BLaER1 (cell line): Measurements from ENCODE around the gene C1S.

Experiments used
- H3K27ac ChIP-seq: shearing (Covaris generic); formaldehyde crosslinking; 2 replicates; pipeline ENCODE4 v1.8.1; 2022
- H3K27me3 ChIP-seq: shearing (Covaris generic); formaldehyde crosslinking; 2 replicates; pipeline ENCODE4 v1.8.1; 2022
- H3K36me3 ChIP-seq: shearing (Covaris generic); formaldehyde crosslinking; 2 replicates; pipeline ENCODE4 v1.8.1; 2022
- H3K4me1 ChIP-seq: shearing (Covaris generic); formaldehyde crosslinking; 2 replicates; pipeline ENCODE4 v1.8.1; 2022
- H3K4me2 ChIP-seq: shearing (Covaris generic); formaldehyde crosslinking; 2 replicates; pipeline ENCODE4 v1.8.1; 2022
- H3K4me3 ChIP-seq: shearing (Covaris generic); formaldehyde crosslinking; 2 replicates; pipeline ENCODE4 v1.8.1; 2022
- H3K9ac ChIP-seq: shearing (Covaris generic); formaldehyde crosslinking; 2 replicates; pipeline ENCODE4 v1.8.1; 2022
- H3K9me3 ChIP-seq: shearing (Covaris generic); formaldehyde crosslinking; 2 replicates; pipeline ENCODE4 v1.8.1; 2022
- H4K20me1 ChIP-seq: shearing (Covaris generic); formaldehyde crosslinking; 2 replicates; pipeline ENCODE4 v1.8.1; 2022
- Cebpa-rat ChIP-seq: shearing (Covaris generic); IDR thresholded peaks from 2 replicates; pipeline ENCODE4 v1.8.1; 2022

Gene C1S

GRCh38 chr12:7073946-7074345 is 13.4 kb downstream of the C1S start:
- Histone ChIP-seq H3K36me3 (no peaks in the 10 kb centered on the region), H3K27ac (no peak overlapping the region), H3K9me3 (no peaks in the 10 kb centered on the region), H3K4me1 (peaks cover 22% of the 10 kb centered on the region), H3K4me2 (peak overlapping the region; percentile 49), H3K27me3 (no peaks in the 10 kb centered on the region), H3K9ac (no peak overlapping the region), H3K4me3 (no peak overlapping the region), H4K20me1 (no peaks in the 10 kb centered on the region)
- no peak for TF ChIP-seq Cebpa-rat

GRCh38 chr12:7075518-7075917 is 15.0 kb downstream of the C1S start:
- Histone ChIP-seq H3K4me1 (peaks cover 22% of the 10 kb centered on the region), H3K4me3 (no peak overlapping the region), H3K27me3 (no peaks in the 10 kb centered on the region), H3K27ac (no peak overlapping the region), H3K4me2 (peak overlapping the region; percentile 49), H3K9me3 (no peaks in the 10 kb centered on the region), H4K20me1 (no peaks in the 10 kb centered on the region), H3K36me3 (no peaks in the 10 kb centered on the region), H3K9ac (no peak overlapping the region)
- no peak for TF ChIP-seq Cebpa-rat

GRCh38 chr12:7075939-7076338 is 15.4 kb downstream of the C1S start:
- H3K27ac ChIP-seq: no peak overlapping the region

GRCh38 chr12:7076493-7076892 is 16.0 kb downstream of the C1S start:
- Histone ChIP-seq H3K4me1 (peaks cover 22% of the 10 kb centered on the region), H3K27me3 (no peaks in the 10 kb centered on the region), H3K4me3 (no peak overlapping the region), H4K20me1 (no peaks in the 10 kb centered on the region), H3K4me2 (no peak overlapping the region), H3K9ac (no peak overlapping the region), H3K9me3 (no peaks in the 10 kb centered on the region), H3K27ac (no peak overlapping the region), H3K36me3 (no peaks in the 10 kb centered on the region)
- TF ChIP-seq Cebpa-rat: no peak

More at GRCh38 chr12:7075939-7076338, 15.4 kb downstream of the C1S start:
- Histone ChIP-seq H3K4me1 (peaks cover 22% of the 10 kb centered on the region), H3K4me3 (no peak overlapping the region), H3K27me3 (no peaks in the 10 kb centered on the region), H4K20me1 (no peaks in the 10 kb centered on the region), H3K4me2 (no peak overlapping the region), H3K36me3 (no peaks in the 10 kb centered on the region), H3K9ac (no peak overlapping the region), H3K9me3 (no peaks in the 10 kb centered on the region)
- no peak for TF ChIP-seq Cebpa-rat

GRCh38 chr12:7078163-7078562 is 17.6 kb downstream of the C1S start:
- H3K4me1 ChIP-seq: peaks cover 22% of the 10 kb centered on the region
- no peaks in the 10 kb centered on the region for H4K20me1 ChIP-seq
- no peak overlapping the region for H3K4me3 ChIP-seq
- no peaks in the 10 kb centered on the region for H3K36me3 ChIP-seq
- H3K27ac ChIP-seq: no peak overlapping the region
- no peak for TF ChIP-seq Cebpa-rat
- no peaks in the 10 kb centered on the region for H3K27me3 ChIP-seq
- H3K9me3 ChIP-seq: peaks cover under 1% of the 10 kb centered on the region
- no peak overlapping the region for H3K4me2 ChIP-seq
- no peak overlapping the region for H3K9ac ChIP-seq

GRCh38 chr12:7079826-7080125 is 19.3 kb downstream of the C1S start:
- Histone ChIP-seq H3K36me3 (no peaks in the 10 kb centered on the region), H4K20me1 (no peaks in the 10 kb centered on the region), H3K4me3 (no peak overlapping the region), H3K9ac (no peak overlapping the region), H3K27me3 (no peaks in the 10 kb centered on the region), H3K4me2 (no peak overlapping the region), H3K9me3 (peaks cover 8% of the 10 kb centered on the region), H3K4me1 (peaks cover 9% of the 10 kb centered on the region), H3K27ac (no peak overlapping the region)
- no peak for TF ChIP-seq Cebpa-rat

GRCh38 chr12:7081037-7081436 is 20.5 kb downstream of the C1S start:
- Histone ChIP-seq H3K4me3 (no peak overlapping the region), H3K9me3 (peaks cover 18% of the 10 kb centered on the region), H4K20me1 (no peaks in the 10 kb centered on the region), H3K4me2 (no peak overlapping the region), H3K9ac (no peak overlapping the region), H3K27ac (no peak overlapping the region), H3K4me1 (no peaks in the 10 kb centered on the region), H3K36me3 (no peaks in the 10 kb centered on the region), H3K27me3 (no peaks in the 10 kb centered on the region)
- TF ChIP-seq Cebpa-rat: no peak

GRCh38 chr12:7083125-7083524 is 22.6 kb downstream of the C1S start:
- Histone ChIP-seq H3K27ac (no peak overlapping the region), H3K36me3 (no peaks in the 10 kb centered on the region), H3K4me1 (no peaks in the 10 kb centered on the region), H4K20me1 (no peaks in the 10 kb centered on the region), H3K9me3 (peaks cover 18% of the 10 kb centered on the region), H3K4me3 (no peak overlapping the region), H3K4me2 (no peak overlapping the region), H3K27me3 (no peaks in the 10 kb centered on the region), H3K9ac (no peak overlapping the region)
- no peak for TF ChIP-seq Cebpa-rat

- Histone ChIP-seq H3K4me3 (no peak overlapping the region), H3K9me3 (peaks cover 13% of the 10 kb centered on the region), H3K36me3 (no peaks in the 10 kb centered on the region), H3K27me3 (no peaks in the 10 kb centered on the region), H3K27ac (no peak overlapping the region), H3K4me1 (peaks cover 26% of the 10 kb centered on the region), H4K20me1 (no peaks in the 10 kb centered on the region), H3K9ac (no peak overlapping the region), H3K4me2 (no peak overlapping the region)
- no peak for TF ChIP-seq Cebpa-rat
Measured at GRCh38 chr12:7089196-7089871, 28.8 kb downstream of the C1S start.

- TF ChIP-seq Cebpa-rat: no peak
- Histone ChIP-seq H3K27me3 (no peaks in the 10 kb centered on the region), H3K9me3 (peaks cover 3% of the 10 kb centered on the region; the same call in 1 of the 2 replicates), H3K9ac (no peak overlapping the region), H3K4me1 (peaks cover 26% of the 10 kb centered on the region), H3K4me3 (no peak overlapping the region), H3K4me2 (peak overlapping the region; percentile 75), H3K36me3 (no peaks in the 10 kb centered on the region), H3K27ac (no peak overlapping the region; the same call in 1 of the 2 replicates), H4K20me1 (no peaks in the 10 kb centered on the region)
Measured at GRCh38 chr12:7090222-7090998, 29.9 kb downstream of the C1S start.
